HG03108 (cell line): ENCODE measurements around the gene GAL3ST3.
"Not testable (repeated sequence)": the region's sequence is repeated elsewhere in the genome, so short reads cannot be mapped to it uniquely, and the experiment has no call there.

ENCODE experiments used
- ATAC-seq: cut with Tn5 transposase; IDR thresholded peaks from one replicate; pipeline ENCODE4 v1.9.1; 2021; ENCODE audit warnings: moderate library complexity; ENCODE audit not compliant: unreplicated experiment

GAL3ST3 gene

GRCh38 chr11:66048547-66049323, at the start of gene GAL3ST3:
Gene GAL3ST3, minus strand, starts transcription at chr11:66049161. Its CDS starts 3,746 bp downstream, at chr11:66045415.
- no peak for ATAC-seq

- ATAC-seq, result not testable (repeated sequence)
Measured at GRCh38 chr11:66092125-66092524, 43.2 kb upstream of the GAL3ST3 start.

GRCh38 chr11:66090288-66090687, 41.3 kb upstream of the GAL3ST3 start:
- no peak for ATAC-seq

- no peak for ATAC-seq
Measured at GRCh38 chr11:66089067-66089466, 40.1 kb upstream of the GAL3ST3 start.

GRCh38 chr11:66087148-66087908, 38.4 kb upstream of the GAL3ST3 start:
- ATAC-seq, result no peak

- no peak for ATAC-seq
Measured at GRCh38 chr11:66084821-66085475, 36.0 kb upstream of the GAL3ST3 start.

- ATAC-seq, result no peak
Measured at GRCh38 chr11:66083767-66084166, 34.8 kb upstream of the GAL3ST3 start.

- no peak for ATAC-seq
Measured at GRCh38 chr11:66082946-66083698, 34.2 kb upstream of the GAL3ST3 start.

GRCh38 chr11:66081505-66081904, 32.5 kb upstream of the GAL3ST3 start:
- ATAC-seq, result peak; percentile 73

- ATAC-seq, result no peak
Measured at GRCh38 chr11:66080055-66080817, 31.3 kb upstream of the GAL3ST3 start.

GRCh38 chr11:66078949-66079348, 30.0 kb upstream of the GAL3ST3 start:
- ATAC-seq, result not testable (repeated sequence)

- ATAC-seq, result no peak
Measured at GRCh38 chr11:66077927-66078326, 29.0 kb upstream of the GAL3ST3 start.

GRCh38 chr11:66076561-66076960, 27.6 kb upstream of the GAL3ST3 start:
- no peak for ATAC-seq

GRCh38 chr11:66075273-66075672, 26.3 kb upstream of the GAL3ST3 start:
- no peak for ATAC-seq

GRCh38 chr11:66073669-66074068, 24.7 kb upstream of the GAL3ST3 start:
- no peak for ATAC-seq

- no peak for ATAC-seq
Measured at GRCh38 chr11:66072518-66072917, 23.6 kb upstream of the GAL3ST3 start.

GRCh38 chr11:66072081-66072480, 23.1 kb upstream of the GAL3ST3 start:
- no peak for ATAC-seq

GRCh38 chr11:66071381-66071801, 22.4 kb upstream of the GAL3ST3 start:
- no peak for ATAC-seq

GRCh38 chr11:66070604-66071380, 21.8 kb upstream of the GAL3ST3 start:
- ATAC-seq, result peak; percentile 10
